HG03135 (cell line): ENCODE results near the gene ZNF91.
A peak's percentile ranks its signal among the peaks of the same experiment; 100 is the strongest.
"Not testable (repeated sequence)": the region's sequence is repeated elsewhere in the genome, so short reads cannot be mapped to it uniquely, and the experiment has no call there.

Experiments used
- ATAC-seq: cut with Tn5 transposase; IDR thresholded peaks from one replicate; pipeline ENCODE4 v1.9.1; 2021; ENCODE audit warnings: mild to moderate bottlenecking, moderate library complexity; ENCODE audit not compliant: unreplicated experiment

ZNF91 gene

DNA sequence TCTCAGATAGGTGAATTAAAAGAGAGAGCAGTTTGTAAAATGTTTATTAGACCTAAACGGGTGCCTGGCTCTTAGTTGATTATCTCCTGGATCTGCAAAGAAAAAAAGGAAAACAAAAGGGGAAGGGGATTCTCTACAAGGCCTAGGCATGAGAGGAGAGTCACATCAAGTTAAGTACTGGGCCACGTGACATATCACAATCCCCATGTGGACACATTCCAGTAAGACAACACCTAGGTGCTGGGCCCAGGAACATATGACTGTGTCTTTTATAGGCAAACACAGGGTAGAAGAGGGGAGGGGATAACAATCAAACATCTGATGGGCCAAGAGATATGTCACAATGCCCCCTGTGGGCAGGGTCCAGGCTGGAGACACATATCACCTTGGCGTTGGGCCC is 4.2 kb upstream of the ZNF91 start:
- ATAC-seq: no peak

DNA sequence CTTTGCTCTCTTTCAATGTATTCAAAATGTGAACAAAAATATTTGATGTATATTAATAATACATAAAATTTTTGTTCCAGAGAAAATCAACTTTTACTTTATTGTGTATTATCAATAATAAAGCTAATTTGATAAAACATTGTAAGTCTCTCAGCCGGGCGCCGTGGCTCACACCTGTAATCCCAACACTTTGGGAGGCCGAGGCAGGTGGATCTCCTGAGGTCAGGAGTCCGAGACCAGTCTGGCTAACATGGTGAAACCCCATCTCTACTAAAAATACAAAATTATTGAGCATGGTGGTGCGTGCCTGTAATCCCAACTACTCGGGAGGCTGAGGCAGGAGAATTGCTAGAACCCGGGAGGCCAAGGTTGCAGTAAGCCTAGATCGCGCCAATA is 449 bp upstream of the ZNF91 start:
- ATAC-seq: not testable (repeated sequence)

DNA sequence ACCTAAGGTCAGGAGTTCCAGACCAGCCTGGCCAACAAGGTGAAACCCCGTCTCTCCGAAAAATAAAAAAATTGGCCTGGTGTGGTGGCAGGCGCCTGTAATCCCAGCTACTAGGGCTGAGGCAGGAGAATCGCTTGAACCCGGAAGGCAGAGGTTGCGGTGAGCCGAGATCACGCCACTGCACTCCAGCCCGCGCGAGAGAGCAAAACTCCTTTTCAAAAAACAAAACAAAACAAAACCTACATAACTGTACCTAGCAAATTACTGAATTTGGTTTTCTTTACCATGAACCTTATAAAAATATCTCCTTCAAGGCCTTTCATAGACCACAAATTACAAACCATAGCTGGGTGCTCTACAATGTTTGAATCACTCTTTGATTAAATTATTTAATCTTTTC is 760 bp downstream of the ZNF91 start:
- peak; percentile 6 for ATAC-seq

DNA sequence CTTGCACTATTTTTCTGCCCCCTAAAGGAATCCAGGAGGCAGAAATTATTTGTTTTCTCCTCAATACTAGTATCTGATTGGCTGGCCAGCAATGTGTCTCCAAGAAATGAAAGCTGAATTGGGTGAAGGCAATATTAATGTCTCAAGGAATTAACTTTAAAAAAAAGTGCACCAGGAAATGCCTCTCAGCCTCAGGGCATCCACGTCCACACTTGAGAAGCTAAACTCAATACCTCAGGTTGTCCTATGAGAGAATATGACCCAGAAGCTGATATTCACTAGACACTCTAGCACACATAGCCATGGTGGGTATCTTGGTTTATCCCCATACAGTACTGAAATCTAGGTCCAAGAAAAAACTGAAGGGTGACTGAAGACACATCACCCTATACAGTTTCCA is 2.1 kb downstream of the ZNF91 start:
- no peak for ATAC-seq

DNA sequence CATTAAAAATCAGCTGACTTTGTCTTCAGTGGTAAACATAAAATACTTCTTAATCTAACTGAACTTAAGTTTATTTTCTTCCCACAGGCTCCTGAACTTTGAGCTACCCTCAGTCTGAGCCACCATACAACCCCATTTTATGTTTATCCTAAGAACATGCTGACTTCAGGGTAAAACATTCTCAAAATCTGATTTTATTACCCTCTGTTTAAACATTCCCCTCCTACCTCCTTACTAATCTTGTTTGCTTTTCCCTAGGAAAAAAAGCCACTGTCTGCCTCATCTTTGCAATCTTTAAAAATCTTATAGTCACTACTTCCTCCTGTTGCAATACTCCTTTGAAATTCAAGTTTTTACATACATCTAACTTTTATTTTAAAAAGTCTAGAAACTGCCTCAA is 4.0 kb downstream of the ZNF91 start:
- ATAC-seq: no peak

DNA sequence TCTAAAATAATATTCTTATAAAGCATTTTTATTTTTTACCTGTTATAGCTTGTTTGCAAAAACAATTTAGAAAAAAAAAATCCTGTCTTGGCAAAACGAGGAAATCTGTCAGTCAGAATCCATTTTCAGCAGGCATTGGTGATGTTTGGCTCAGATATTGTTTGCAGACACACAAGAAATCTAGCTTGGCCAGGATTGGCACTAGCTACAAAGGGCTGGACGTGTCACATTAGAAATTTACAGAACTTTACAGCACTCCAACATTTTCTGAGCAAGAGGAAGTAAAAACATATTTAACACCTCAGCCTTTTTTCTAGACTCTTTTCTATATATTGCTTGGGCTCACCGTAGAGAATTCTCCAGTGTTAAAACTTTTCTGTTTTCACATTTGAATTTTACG is 9.9 kb downstream of the ZNF91 start:
- no peak for ATAC-seq

DNA sequence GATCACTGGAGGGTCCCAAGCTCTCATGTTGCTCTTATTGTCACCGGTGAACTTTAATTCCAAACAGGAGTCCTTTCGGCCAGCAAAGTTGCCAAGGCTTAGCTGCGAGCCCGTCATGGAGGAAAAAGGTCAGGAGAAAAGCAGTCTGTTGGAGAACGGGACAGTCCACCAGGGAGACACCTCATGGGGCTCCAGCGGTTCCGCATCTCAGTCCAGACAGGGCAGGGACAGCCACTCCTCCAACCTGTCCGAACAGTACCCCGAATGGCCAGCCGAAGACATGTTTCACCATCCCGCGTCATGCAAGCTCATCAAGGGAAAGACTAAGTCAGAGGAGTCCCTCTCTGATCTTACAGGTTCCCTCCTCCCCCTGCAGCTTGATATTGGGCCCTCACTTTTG is 10.4 kb downstream of the ZNF91 start:
- ATAC-seq: no peak

DNA sequence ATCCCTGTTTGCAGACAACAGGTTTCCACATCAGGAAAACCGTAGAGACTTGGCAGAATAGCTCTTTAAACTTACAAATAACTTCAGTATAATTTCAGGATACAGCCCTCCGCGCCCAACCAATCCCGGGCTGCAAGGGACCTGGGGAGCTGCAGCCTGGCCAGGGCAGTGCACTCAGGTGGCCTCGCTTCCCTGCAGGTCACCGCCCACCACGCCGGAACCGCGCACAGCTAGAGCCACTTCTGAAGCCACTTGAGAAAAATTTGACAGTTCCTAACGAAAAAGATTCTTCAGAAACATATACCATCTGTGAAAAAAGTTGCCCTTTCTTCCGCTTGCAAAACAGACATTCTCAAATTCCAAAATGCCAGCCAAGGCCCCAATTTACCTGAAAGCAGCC is 11.1 kb downstream of the ZNF91 start:
- no peak for ATAC-seq

DNA sequence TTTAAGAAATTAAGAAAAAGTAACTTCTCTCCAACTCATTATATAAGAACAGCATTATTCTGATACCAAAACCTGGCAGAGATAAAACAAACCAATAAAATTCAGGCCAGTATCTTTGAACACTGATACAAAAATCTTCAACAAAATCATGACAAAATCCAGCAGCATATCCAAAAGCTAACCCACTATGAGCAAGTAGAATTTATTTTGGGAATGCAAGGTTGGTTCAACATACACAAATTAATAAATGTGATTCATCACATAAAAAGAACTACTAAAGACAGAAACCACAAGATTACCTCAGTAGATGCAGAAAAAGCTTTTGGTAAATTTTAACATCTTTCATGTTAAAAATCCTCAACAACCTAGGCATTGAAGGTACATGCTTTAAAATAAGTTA is 12.3 kb downstream of the ZNF91 start:
- ATAC-seq: no peak

DNA sequence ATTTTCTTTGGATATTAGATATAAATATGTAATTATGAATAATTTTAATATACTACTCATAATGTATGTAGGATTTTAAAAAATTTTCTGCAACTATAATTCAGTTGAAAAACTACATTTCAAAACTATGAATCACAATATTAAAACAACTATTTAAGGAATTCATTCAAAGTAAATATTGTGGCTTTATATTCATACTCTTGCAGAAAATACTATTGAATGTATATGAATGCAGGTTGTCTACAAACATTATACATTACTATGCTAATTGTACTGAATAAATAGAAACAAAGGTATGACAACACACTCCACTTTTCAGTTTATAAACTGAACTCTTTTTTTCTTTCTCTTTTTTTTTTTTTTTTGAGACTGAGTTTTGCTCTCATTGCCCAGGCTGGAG is 14.2 kb downstream of the ZNF91 start:
- no peak for ATAC-seq

DNA sequence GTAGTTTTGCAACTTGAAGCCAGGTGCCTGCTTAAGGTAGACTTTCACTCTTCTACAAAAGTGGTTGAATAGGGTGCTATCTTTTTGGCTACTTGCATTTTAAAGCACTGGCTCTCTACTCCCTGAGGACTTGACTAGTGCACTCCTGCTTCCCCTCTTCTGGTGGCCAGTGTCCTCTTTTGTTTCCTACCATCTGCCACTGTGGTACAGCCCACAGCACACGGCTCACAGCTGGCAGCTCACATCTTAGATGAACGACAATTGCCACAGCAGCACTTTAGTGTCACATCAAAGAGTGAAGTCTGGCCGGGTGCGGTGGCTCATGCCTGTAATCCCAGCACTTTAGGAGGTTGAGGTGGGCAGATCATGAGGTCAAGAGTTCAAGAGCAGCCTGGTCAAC is 15.6 kb downstream of the ZNF91 start:
- ATAC-seq: not testable (repeated sequence)

DNA sequence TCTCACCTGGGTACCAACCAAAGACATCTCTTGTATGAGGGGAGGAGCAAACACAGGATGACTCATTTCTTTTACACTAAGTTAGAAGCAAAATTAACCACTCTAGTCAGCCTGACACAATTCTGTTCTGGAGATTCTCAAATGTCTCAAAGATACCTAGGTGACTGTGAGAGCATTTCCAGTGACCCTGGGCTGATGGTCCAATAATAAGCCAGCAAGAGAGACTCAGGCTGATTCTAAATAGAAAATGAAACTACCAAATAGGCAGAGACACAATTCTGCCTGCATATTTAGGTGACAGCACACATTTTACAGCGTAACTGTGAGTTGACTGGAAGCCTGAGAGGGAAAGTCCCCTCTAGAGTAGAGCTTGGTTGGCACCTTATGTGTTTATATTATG is 16.3 kb downstream of the ZNF91 start:
- ATAC-seq: no peak

DNA sequence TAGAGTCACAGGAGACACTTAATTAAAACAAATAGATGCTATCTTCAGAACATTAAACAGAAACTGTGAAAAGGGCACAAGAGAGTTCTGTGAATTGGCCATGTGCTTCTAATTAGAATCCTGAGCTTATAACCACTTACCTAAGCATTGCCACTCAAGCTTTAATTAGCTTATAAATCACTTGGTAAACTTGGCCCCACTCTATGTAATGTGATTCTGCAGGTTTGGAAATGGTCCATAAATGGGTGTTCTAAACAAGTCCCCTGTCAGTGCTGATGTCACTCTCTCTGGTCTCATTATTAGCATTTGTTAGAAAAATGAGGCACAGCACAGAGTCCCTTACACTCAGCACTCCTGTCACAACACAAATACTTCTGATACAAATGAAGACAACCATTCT is 18.0 kb downstream of the ZNF91 start:
- no peak for ATAC-seq

DNA sequence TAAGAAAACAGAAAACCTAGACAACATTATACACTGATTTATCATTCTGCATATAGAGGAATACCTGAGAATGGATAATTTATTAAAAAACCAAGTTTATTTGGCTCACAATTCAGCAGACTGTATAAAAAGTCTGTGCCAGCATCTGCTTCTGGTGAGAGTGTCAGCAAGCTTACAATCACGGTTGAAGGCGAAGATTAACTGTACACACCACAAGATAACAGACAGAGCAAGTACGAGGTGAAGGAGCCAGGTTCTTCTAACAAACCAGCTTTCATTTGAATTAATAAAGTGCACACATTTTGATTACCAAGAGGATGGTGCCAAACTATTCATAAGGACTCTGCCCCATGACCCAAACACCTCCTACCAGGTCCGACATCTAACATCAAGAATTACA is 28.8 kb downstream of the ZNF91 start:
- ATAC-seq: no peak

DNA sequence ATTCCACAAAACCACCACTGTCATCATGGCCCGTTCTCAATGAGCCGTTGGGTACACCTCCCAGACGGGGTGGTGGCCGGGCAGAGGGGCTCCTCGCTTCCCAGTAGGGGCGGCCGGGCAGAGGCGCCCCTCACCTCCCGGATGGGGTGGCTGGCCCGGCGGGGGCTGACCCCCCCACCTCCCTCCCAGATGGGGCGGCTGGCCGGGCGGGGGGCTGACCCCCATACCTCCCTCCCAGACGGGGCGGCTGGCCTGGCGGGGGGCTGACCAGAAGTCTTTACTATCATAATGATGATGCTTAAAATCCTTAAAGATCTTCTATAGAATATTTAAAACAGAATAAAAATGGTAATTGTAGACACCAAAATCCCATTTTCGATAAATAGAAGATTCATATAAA is 29.2 kb downstream of the ZNF91 start:
- ATAC-seq: not testable (repeated sequence)

DNA sequence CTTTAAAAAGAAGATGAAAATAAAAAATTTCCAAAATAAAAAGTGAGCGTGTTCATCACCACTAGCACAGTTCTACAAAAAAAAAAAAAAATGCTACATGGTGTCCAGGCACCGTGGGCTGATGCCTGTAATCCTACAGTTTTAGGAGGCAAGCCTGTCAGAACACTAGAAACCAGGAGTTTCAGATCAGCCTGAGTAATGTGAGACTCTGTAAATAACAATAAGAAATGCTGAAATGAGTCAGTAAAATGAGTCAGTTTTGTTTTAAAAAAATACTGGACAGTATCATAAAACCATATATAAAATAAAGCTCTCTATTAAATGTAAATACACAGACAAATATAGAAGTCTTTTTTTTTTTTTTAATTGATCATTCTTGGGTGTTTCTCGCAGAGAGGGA is 30.0 kb downstream of the ZNF91 start:
- no peak for ATAC-seq

DNA sequence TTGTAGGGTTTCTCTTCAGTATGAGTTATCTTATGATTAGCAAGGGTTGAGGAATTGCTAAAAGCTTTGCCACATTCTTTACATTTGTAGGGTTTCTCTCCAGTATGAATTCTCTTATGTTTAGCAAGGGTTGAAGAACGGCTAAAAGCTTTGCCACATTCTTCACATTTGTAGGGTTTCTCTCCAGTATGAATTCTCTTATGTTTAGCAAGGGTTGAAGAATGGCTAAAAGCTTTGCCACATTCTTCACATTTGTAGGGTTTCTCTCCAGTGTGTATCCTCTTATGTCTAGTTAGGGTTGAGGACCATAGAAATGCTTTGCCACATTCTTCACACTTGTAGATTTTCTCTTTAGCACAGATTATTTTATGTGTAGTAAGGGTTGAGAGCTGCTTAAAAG is 33.4 kb downstream of the ZNF91 start:
- ATAC-seq: not testable (repeated sequence)

DNA sequence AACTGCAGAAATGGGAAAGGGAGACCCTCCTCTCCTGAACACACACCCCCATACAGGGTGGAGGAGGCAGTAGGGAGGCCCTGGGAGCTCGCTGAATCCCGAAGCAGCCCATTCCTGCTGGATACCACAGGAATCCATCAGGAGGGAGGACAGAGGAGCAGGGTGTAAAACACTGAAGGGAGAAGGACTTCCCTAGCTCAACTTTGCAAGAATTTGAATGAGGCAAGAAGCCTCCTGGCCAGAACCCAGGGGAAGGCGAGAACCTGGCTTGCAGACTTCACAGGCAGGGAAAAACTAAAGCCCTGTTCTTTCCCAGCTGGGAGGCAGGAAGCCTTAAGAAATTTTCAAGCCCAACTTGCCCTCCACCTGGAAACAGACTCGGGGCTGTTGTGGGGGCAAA is 43.5 kb downstream of the ZNF91 start:
- no peak for ATAC-seq

DNA sequence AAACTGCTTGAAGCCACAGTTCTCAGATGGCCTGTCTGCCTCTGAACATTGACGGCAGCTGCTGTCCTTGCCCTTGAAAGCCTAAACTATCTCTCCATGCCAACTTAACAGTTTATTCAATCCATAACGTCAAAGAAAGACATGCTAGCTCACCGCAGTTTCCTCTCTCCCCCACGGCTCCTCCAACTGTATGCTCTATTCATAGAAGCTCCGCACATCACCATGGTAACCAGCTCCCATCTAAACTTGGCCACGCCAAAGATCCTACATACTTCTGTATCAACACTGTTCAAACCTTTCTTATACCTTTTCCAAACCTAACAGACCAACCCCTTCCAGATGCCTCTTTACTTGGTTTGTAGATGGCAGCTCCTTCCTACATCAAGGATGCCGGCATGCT is 48.6 kb downstream of the ZNF91 start:
- no peak for ATAC-seq

DNA sequence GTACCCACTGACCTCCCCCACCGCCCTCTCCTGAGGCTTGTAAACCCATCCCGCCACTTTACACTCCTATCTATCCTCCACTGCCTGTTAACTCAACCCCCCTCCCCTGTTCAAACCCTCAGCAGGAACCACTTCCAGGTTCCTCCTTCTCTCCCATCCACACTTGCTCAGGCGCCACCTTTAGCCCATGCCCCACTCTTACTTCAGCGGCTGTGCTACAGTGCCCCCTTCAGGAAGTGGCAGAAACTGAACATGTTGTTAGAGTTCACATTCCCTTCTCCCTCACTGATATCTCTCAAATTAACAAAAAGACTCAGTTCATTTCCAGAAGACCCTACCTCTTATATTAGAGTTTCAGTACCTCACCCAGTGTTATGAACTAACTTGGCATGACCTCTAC is 49.4 kb downstream of the ZNF91 start:
- no peak for ATAC-seq

DNA sequence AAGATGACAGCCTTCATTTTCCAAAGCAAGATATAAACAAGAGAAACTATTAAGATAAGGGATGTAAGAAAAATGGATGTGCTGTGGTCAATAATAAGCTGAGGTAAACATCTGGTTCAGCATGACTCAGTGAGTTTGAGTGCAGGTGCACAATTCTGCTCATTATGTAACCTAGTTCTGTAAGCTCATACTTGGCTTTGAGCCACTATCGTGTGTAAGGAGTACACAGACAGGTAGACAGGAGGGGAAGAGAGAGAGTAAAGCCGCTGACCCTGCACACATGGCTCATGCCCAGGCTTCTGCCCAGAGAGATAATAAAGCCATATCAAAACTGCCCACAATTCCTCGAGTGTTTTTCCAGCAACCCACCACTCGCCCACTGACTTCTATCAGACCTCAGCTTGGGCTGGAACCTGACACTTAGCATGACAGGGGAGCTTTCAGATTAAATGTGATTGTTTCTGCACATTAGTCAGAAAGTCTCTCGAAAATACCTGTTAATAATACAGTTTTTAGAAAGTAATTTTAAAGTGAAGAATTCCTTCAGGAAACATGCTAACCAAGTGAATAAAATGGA is 51.7 kb downstream of the ZNF91 start:
- ATAC-seq: no peak

DNA sequence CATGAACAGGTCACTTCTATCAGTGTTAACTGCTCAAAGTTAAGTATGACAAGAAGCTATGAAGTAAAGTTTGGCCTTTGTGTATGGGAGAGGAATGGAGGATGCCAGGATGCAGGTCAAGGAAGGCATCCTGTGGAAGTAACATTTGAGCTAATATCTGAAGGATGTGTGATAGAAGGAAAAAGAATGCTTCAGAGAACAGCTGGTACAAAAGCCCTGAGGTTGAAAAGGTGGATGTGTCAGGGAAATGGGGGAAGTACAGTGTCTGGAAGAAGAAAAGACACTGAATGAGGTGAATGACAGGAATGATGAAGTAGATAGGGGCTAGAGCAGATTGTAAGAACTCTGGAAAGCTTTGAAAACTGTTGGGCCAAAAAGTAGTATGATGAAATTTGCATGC is 67.1 kb downstream of the ZNF91 start:
- no peak for ATAC-seq

DNA sequence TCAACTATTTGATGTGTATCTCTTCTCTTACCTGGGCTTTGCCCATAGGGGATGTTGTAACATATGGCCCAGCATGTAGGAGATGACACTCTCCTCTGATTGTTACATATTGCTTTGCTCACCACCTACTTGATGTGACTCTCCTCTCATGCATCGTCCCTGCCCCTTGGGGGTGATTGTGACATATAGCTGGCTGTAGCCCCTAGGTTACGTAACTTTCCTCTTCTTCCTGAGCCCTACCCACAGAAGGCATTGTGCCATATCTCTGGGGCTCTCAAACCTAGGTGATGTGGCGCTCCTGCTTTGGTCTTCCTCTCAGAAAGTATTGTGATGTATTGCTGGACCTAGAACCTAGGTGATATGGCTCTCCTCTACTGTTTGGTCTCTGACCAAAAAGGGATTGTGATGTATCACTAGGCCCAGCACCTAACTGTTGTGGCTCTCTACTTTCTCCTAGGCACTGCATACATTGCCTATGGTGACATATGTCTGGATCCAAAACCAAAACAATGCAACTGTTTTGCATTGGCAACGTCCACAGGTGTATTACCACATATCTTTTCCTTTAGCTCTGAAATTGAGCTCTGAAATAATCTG is 73.2 kb downstream of the ZNF91 start:
- no peak for ATAC-seq
